Activated CD4-positive, alpha-beta T cell treated with anti-CD3 and anti-CD28 coated beads, Interleukin-2, amount 50 U/mL, for 1 hour (primary cell): ENCODE results near the gene TRABD2B.

ENCODE experiments used
- DNase-seq: peaks from one replicate; pipeline ENCODE4 v3.0.0-alpha.2; 2020

Gene TRABD2B

GRCh38 chr1:47788761-47789160 is 208.4 kb downstream of the TRABD2B start:
- DNase-seq: no peak

DNA sequence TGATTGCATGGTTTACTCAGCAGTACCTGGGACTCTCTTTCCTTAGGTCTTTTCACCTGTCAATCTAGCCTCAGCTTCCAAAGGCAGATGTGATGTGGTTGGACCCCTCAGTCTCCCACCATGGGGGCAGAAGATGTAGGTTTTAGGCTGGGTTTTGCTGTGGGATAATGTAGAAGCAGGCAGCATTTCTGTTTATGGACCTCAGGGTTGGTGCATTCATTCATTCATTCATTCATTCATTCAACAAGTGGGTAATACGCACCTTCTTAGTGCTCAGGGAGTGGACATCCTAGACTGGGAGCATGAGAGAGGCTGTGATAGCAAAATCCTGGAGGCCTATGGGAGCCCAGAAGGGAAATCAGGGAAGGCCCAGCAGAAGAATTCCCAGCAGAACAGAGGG is 209.6 kb downstream of the TRABD2B start:
- DNase-seq: no peak

- DNase-seq: no peak
Observed at GRCh38 chr1:47786316-47786715, 210.9 kb downstream of the TRABD2B start.

DNA sequence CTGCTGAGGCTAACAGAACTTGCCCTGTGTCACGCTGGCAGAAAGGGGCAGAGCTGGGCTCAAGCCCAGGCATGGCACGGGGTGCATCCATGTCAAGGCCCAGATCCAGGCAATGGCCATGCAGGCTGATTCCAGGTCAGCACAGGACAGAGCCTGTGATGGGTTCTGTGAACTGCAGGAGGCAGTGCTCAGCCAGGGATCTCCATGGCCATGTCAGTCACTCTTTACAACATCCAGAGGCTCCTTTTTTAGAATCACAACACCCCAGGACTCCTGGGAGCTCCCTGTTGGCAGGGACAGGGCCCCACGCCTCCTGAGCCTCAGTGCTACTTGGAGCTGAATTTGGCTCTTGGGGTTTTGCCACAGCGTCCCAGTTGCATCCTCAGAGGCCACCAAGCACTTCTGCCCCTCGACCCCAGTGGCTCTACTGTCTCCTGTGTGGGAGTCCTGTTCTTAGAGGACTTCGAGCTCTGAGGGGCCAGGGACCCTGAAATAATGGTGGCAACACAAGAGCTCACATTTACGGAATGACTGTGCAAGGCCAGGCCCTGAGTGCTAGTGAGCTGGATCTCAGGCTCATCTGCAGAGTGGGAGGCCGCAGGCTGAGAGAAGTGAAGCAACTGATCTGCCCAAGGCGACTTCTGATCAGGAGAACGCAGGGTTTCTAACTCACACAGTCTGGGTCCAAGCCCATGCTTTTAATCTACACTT is 211.5 kb downstream of the TRABD2B start:
- no peak for DNase-seq

DNA sequence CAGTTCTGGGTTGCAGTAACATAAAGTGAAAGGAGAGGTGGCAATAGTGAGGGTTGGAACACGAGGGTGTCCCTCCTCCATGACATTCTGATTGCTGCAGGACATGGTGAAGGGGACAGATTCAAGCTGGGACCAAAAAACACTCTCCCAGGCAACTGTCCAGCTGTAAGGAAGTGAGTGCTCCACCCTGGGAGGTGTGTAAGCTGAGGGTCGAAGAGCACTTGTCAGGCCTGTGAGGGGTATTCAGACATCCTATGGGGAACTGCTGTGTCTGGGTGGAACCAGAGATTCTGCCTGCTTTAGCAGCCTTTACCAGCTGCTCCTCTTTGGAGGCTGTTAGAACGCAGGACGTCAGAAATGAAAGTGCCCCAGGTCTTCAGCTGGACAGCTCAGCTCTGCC is 212.1 kb downstream of the TRABD2B start:
- no peak for DNase-seq

GRCh38 chr1:47784497-47784822 is 212.7 kb downstream of the TRABD2B start:
- DNase-seq: no peak

DNA sequence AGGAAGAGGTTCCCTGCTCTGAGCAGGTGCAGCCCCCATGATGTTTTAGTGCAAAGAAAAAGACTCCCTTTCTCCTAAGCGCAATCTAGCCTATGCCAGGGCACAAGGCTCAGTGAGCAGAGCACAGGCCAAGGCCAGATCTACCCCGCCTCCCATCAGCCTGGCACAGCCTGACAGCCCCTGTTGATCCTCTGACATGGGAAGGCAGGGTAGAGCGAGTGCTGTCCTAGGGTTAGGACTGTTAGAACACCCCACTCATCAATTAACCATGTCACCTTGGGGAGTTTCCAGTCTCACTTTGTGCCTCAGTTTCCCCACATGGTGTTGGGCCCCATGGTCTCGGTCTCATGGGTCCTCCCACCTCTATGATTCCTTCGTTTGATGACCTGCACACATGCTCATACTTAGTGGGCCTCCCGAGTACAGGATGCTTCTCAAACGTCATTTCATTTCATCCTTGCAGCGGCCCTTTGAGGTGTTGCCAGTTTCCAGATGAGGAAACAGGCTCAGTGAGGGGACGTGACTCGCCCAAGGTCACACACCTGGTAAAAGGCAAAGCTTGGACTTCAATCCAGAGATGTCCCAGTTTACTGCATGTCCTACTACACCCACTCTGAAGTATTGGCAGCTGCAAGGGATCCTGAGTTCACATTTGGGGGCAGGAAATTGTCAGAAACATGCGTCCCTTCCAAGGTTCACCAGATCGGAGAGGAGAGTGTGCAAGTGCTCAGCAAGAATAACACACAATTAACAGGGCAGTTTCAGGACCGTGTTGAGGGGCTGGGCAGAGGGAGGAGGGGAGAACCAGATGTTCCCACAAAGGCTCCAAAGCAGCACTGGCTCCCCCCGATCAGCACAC is 213.3 kb downstream of the TRABD2B start:
- no peak for DNase-seq

GRCh38 chr1:47782414-47783166 is 214.6 kb downstream of the TRABD2B start:
- DNase-seq: no peak

DNA sequence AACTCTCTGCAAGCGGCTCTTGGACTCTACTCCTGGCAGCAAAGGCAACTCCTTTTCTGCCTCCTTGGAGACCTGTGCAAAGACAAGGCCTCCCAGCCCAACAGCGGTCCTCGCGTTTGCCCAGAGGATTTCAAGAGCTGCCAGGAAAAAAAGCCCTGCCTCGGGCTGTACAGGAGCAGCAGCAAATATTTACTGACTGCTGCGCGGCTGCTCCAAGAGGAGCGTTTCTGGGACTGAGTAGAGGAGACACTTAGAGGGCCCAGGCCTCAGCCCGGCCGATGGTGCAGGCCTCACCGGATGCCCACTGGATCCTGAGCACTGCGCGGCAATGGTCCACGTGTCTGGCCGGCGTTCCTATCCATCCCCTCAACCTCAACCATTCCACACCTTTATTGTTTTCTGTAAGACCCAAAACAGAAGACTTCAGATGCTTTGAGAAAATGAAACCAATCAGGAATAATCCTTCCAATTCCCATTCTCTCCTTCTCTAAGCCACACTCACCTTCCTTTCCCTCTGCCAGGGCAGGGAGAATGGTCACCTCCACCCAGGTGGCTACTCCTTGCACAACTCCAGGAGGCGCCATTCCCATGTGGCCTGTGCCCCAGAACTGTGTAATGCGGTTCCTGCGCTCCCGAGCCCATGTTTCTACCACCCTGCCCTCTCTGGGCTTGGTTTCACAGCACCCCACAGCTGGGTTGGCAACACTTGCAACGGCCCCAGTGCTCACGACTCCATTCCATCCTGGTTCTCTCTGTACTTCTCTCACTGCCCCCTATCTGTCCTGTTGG is 215.8 kb downstream of the TRABD2B start:
- no peak for DNase-seq

GRCh38 chr1:47780469-47780995 is 216.7 kb downstream of the TRABD2B start:
- no peak for DNase-seq

- DNase-seq: no peak
Observed at GRCh38 chr1:47779613-47780012, 217.6 kb downstream of the TRABD2B start.

DNA sequence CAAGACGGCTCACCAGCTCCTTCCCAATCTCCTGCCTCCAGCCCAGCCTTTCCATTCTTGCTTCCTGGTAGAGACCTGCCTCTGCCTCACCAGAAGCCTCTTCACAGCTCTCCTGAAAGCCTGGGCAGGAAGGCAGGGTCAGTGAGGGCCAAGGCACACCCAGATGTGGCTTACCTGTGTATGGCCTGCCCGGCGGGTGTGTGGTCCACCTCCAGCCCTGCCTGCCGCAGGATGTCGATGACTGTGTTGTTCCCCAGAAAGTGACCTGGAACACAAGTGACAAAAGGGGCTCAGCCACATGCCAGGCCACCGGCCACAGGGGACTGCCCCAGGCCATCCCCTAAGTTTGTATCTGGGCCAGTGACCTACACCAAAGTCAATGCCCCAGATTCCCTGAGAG is 218.9 kb downstream of the TRABD2B start:
- DNase-seq: no peak

- DNase-seq: no peak
Observed at GRCh38 chr1:47777322-47777721, 219.9 kb downstream of the TRABD2B start.

- DNase-seq: no peak
Observed at GRCh38 chr1:47776667-47777131, 220.5 kb downstream of the TRABD2B start.

GRCh38 chr1:47774986-47775834 is 222.0 kb downstream of the TRABD2B start:
- no peak for DNase-seq

DNA sequence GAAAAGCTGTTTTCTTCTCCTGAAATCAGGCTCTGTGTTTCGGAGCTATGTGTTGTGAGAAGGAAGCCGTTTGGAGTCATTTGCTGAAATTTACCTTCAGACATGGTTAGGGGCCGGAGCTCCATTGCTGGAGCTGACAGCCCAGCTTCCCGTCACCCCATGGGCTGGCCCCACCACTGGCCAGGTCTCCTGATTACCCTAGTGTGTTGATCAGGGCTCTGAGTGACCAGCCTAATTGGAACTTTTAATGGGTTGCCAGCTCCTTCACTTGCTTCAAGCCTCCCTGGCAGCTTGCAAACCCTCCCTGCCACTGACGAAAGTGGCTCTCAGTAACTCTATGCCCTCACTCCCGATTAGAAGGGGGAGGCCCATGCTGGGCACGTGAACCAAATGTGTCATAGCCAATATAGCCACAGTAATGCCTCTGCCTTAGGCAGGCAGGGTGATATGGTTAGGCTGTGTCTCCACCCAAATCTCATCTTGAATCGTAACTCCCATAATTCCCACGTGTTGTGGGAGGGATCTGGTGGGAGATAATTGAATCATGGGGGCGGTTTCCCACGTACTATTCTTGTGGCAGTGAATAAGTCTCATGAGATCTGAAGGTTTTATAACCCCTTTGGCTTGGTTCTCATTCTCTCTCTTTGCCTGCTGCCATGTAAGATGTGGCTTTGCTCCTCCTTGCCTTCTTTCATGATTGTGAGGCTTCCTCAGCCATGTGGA is 224.1 kb downstream of the TRABD2B start:
- DNase-seq: no peak

DNA sequence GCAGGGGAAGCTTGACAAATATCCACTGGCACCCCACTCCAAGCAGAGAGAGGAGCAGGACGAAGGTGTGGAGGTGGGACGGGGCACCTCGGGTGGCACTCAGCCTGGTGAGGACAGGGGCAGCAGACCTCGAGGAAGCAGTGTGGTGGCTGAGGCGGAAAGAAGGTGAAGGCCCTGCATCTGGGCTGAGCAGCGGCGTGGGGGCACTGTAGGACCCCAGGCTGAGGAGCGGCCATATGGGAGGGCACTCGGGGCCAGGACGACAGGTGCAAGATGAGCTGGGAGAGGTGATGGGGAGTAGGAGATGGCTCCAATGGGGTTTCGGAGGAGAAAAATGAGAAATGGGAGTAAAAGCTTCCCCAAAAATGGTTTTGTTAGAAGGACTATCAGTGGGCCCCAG is 224.9 kb downstream of the TRABD2B start:
- no peak for DNase-seq

- no peak for DNase-seq
Observed at GRCh38 chr1:47771751-47772150, 225.4 kb downstream of the TRABD2B start.

DNA sequence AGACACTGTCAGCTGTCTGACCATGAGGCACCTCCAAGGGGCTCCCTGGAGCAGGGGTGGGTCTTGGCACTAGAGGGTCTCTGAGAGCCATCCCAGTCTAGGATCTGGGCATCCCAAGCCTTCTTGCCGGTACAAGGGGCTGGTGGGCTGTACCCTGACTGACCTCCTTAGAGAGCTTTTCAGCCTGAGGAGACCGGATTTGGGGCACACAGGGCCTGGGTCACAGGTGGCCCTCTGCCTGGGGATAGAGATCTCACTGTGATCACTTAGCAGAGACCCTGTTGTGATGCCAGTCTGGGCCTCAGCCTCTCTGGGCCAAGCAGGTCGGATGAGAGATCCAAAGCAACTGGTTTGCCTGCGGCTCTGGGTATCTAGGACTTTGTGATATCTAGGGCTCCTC is 227.2 kb downstream of the TRABD2B start:
- DNase-seq: no peak

GRCh38 chr1:47769295-47769694 is 227.9 kb downstream of the TRABD2B start:
- DNase-seq: no peak

DNA sequence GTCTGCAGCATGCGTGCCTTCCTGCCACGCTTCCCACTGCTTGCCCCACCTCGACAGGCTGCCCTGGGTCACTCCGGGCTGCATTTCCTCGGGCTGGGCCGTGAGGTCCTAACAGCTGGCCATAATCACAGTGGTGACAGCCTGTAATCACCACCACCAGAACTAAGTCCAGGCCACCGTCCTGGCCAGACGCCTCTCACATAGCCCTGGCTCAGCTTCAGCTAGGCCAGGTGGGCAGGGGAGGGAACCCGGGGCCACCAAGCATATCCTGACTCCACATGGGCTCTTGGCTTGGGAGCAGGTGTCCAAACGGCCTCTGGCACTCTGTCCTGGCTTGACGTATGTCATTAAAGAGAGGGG is 229.5 kb downstream of the TRABD2B start:
- no peak for DNase-seq
